ENCODE results near the gene ITM2A.

Gene ITM2A

GRCh38 chrX:79366873-79367749, at the start of gene ITM2A:
Gene ITM2A (minus strand): TSS chrX:79367334. CDS start chrX:79367215, 119 bp downstream.
- TF ChIP-seq, protein P1, sequence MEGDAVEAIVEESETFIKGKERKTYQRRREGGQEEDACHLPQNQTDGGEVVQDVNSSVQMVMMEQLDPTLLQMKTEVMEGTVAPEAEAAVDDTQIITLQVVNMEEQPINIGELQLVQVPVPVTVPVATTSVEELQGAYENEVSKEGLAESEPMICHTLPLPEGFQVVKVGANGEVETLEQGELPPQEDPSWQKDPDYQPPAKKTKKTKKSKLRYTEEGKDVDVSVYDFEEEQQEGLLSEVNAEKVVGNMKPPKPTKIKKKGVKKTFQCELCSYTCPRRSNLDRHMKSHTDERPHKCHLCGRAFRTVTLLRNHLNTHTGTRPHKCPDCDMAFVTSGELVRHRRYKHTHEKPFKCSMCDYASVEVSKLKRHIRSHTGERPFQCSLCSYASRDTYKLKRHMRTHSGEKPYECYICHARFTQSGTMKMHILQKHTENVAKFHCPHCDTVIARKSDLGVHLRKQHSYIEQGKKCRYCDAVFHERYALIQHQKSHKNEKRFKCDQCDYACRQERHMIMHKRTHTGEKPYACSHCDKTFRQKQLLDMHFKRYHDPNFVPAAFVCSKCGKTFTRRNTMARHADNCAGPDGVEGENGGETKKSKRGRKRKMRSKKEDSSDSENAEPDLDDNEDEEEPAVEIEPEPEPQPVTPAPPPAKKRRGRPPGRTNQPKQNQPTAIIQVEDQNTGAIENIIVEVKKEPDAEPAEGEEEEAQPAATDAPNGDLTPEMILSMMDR (IDR thresholded peaks at IDR 0.05; ENCODE audit: low read length, missing control alignments): no peak
- DNase-seq (ENCODE audit: low read depth): peak; percentile 7

DNA sequence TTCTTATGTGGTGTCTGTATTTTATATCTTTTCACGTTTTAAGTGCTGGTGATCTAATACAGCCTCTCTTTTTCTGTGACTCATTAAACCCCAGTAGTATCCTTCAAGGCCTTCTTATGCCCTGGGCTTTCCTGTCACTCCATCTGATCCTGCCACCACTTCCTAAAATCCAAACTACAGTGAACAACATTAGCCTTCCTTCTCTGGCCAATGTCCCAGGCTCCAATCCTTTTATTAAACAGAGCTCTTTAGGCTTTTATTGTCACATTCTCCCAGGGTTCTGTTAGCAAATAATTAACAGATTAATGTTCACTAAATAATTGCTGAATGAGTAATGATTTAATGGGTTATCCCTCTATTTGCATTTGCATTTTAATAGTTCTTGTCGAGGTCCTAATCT, 47.9 kb upstream of the ITM2A start:
- DNase-seq (ENCODE audit: low read depth): no peak

More at GRCh38 chrX:79366873-79367749, at the start of gene ITM2A:
- H3K4me3 ChIP-seq (replicated peaks; ENCODE audit: low read depth, low read length): peak within 1 kb of the TSS; percentile 37

DNA sequence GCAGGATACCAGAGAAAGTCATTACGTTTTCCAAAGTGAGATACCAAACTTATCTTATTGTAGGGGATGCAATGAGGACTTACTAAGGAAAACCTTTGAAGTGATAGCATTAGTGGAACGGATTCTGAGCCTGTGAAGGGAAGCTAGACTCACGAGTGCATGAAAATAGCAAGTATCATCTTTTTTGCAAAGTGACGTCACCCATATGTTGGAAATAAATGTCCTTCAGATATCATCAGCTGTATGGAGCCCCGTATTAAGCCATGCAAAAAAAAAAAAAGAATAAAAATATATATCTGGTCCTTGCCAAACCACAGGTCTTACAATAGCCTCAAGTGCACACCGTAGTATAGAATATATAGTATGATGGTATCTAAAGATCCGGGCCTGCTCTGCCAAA, 46.8 kb upstream of the ITM2A start:
- TF ChIP-seq, protein P1 (IDR thresholded peaks at IDR 0.05; ENCODE audit: low read length, missing control alignments): no peak
- H3K4me3 ChIP-seq (replicated peaks; ENCODE audit: low read depth, low read length): no peak overlapping the region
- DNase-seq (ENCODE audit: low read depth): no peak

More for the DNA sequence above, 47.9 kb upstream of the ITM2A start:
- TF ChIP-seq, protein P1 (IDR thresholded peaks at IDR 0.05; ENCODE audit: low read length, missing control alignments): no peak
- no peak overlapping the region for H3K4me3 ChIP-seq (replicated peaks; ENCODE audit: low read depth, low read length)

DNA sequence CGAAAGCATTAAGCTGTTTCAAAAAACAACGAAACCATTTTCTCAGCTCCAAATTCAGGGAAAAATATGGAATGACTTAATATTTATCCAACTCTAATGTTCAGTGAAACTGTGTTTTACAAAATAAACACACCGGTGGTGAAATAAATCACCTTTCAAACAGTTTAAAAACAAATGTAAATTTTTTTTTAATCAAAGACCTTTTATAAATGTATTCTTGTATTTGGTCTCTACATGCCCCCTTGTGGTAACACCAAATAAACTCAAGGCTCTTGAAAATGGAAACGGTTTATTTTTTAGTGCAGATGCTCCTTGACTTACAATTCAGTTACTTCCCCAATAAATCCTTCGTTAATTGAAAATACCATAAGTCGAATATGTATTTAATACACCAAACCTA, 45.8 kb upstream of the ITM2A start:
- TF ChIP-seq, protein P1 (IDR thresholded peaks at IDR 0.05; ENCODE audit: low read length, missing control alignments): peak; percentile 27
- DNase-seq (ENCODE audit: low read depth): peak; percentile 29
- peak overlapping the region; percentile 44 for H3K4me3 ChIP-seq (replicated peaks; ENCODE audit: low read depth, low read length)

DNA sequence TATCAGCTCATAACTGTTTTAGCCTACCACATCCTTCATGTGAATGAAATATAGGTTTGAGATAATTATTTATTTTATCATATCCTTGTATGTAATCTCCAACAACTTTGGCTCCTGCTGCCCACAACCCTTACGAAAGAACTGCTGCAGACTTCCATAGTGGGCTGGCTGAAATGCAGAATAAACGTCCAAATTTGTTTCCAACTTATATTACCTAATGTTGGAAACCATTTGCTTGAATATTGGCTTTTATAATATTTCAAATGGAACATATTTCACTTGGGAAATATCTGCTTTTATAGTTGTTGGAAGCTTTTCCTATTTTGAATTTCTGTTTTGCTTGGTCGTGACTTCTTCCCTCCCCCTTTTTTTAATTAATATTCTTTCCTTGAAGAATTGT, 45.0 kb upstream of the ITM2A start:
- no peak for DNase-seq (ENCODE audit: low read depth)
- TF ChIP-seq, protein P1 (IDR thresholded peaks at IDR 0.05; ENCODE audit: low read length, missing control alignments): no peak
- no peak overlapping the region for H3K4me3 ChIP-seq (replicated peaks; ENCODE audit: low read depth, low read length)

DNA sequence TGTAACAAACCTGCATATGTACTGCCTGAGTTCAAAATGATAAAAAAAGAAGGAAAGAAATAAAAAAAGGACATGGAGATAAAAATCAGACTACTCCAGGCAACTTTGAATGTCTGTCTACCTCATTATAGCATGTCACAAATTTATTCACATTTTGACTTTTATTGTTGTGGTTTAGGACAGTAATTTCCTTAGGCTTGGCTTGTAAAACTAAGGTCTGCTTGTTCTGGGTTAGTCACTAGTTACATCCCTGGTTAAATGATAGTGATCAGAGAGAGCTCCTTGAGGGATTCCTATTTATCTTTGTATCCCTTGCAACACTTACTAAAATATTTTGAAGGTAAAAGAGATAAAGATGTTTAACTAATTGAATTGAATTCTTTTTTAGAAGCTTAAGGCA, 42.5 kb upstream of the ITM2A start:
- TF ChIP-seq, protein P1 (IDR thresholded peaks at IDR 0.05; ENCODE audit: low read length, missing control alignments): no peak
- no peak for DNase-seq (ENCODE audit: low read depth)
- no peak overlapping the region for H3K4me3 ChIP-seq (replicated peaks; ENCODE audit: low read depth, low read length)

Data from fibroblast of pulmonary artery (primary cell).